Measurements from ENCODE around the gene FOXP1.

DNA sequence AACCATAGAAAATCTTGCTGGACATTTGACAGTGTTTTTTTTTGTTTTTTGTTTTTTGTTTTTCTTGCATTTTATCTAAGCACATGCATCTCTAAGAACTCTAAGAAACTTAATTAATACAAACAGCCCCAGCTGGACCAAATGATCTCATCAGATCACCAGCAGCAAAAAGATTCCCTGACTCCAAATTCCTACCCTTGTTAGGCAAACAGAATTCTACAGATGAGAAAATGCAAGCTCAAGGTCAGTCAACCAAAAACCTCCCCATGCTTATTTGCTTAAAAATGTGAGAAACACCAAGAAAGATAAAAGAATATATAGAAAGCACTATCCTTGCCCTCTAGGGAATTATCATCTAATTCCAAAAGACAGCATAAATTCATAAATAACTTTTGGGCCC, 65.4 kb downstream of the FOXP1 start:
- TF ChIP-seq, protein P1, sequence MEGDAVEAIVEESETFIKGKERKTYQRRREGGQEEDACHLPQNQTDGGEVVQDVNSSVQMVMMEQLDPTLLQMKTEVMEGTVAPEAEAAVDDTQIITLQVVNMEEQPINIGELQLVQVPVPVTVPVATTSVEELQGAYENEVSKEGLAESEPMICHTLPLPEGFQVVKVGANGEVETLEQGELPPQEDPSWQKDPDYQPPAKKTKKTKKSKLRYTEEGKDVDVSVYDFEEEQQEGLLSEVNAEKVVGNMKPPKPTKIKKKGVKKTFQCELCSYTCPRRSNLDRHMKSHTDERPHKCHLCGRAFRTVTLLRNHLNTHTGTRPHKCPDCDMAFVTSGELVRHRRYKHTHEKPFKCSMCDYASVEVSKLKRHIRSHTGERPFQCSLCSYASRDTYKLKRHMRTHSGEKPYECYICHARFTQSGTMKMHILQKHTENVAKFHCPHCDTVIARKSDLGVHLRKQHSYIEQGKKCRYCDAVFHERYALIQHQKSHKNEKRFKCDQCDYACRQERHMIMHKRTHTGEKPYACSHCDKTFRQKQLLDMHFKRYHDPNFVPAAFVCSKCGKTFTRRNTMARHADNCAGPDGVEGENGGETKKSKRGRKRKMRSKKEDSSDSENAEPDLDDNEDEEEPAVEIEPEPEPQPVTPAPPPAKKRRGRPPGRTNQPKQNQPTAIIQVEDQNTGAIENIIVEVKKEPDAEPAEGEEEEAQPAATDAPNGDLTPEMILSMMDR (IDR thresholded peaks at IDR 0.05): no peak
- no peak for TF ChIP-seq POLR2A (IDR thresholded peaks at IDR 0.05)

Measured in uterus (tissue), 2 donors.